ENCODE data around the gene CDC27.
"Not testable (repeated sequence)": the region's sequence is repeated elsewhere in the genome, so short reads cannot be mapped to it uniquely, and the experiment has no call there.

Gene CDC27

GRCh38 chr17:47165137-47165536 is 24.0 kb downstream of the CDC27 start:
- Histone ChIP-seq H3K4me3 (ENCODE audit: insufficient read length, low read depth) (no peak overlapping the region), H3K9me3 (ENCODE audit: insufficient read depth, low read length) (no peaks in the 10 kb centered on the region), H3K9ac (ENCODE audit: insufficient read length, low read depth) (no peak overlapping the region), H3K4me1 (ENCODE audit: insufficient read depth, insufficient read length) (no peaks in the 10 kb centered on the region), H3K36me3 (ENCODE audit: insufficient read depth, insufficient read length, low read length) (peaks cover 79% of the 10 kb centered on the region), H3K27me3 (ENCODE audit: insufficient read depth, insufficient read length) (no peaks in the 10 kb centered on the region)
- no peak for DNase-seq (ENCODE audit: low read depth, low spot score)
- TF ChIP-seq SUZ12 (IDR thresholded peaks at IDR 0.05; ENCODE audit: extremely low read depth, insufficient read depth, insufficient read length) (no peak), ZNF274 (IDR thresholded peaks at IDR 0.05; ENCODE audit: low read depth, low read length) (no peak), YY1 (IDR thresholded peaks at IDR 0.05; ENCODE audit: insufficient read depth, insufficient read length) (no peak)

DNA sequence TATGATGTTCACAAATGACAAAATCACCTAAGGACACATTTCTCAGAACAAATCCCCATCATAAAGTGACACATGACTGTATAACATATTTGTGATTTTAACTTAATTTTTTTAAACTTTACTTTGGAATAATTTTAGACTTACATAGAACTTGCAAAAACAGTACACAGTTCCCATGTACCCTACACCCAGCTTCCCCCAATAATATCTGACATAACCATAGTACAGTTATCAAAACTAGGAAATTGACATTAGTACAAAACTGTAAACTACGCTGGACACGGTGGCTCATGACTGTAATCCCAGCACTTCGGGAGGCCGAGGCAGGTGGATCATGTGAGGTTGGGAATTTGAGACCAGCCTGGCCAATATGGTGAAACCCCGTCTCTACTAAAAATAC is 24.8 kb downstream of the CDC27 start:
- peaks cover 82% of the 10 kb centered on the region for H3K36me3 ChIP-seq (ENCODE audit: insufficient read depth, insufficient read length, low read length)

GRCh38 chr17:47162013-47162622 is 27.0 kb downstream of the CDC27 start:
- DNase-seq (ENCODE audit: low read depth, low spot score): no peak
- H3K27me3 ChIP-seq (ENCODE audit: insufficient read depth, insufficient read length): no peaks in the 10 kb centered on the region
- peaks cover 83% of the 10 kb centered on the region for H3K36me3 ChIP-seq (ENCODE audit: insufficient read depth, insufficient read length, low read length)

More for the DNA sequence above, 24.8 kb downstream of the CDC27 start:
- TF ChIP-seq YY1 (IDR thresholded peaks at IDR 0.05; ENCODE audit: insufficient read depth, insufficient read length) (no peak), SUZ12 (IDR thresholded peaks at IDR 0.05; ENCODE audit: extremely low read depth, insufficient read depth, insufficient read length) (no peak), ZNF274 (IDR thresholded peaks at IDR 0.05; ENCODE audit: low read depth, low read length) (no peak)
- no peak for DNase-seq (ENCODE audit: low read depth, low spot score)
- Histone ChIP-seq H3K9ac (ENCODE audit: insufficient read length, low read depth) (no peak overlapping the region), H3K4me1 (ENCODE audit: insufficient read depth, insufficient read length) (no peaks in the 10 kb centered on the region), H3K27me3 (ENCODE audit: insufficient read depth, insufficient read length) (no peaks in the 10 kb centered on the region), H3K4me3 (ENCODE audit: insufficient read length, low read depth) (no peak overlapping the region), H3K9me3 (ENCODE audit: insufficient read depth, low read length) (no peaks in the 10 kb centered on the region)

DNA sequence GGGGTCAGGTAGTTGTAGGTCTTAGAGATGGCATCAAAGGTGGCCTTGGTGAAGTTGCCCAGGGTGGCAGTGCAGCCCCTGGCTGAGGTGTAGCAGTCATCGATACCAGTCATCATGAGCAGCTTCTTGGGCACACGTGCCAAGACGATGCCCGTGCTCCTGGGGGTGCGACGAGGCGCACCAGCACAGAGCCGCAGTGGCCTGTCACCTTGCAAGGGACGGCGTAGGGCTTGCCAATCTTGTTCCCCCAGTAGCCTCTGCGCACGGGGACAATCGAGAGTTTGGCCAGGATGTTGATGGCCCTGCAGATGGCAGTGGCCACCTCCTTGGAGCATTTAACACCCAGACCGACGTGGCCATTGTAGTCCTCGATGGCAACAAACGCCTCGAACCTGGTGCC is 29.8 kb downstream of the CDC27 start:
- TF ChIP-seq ZNF274 (IDR thresholded peaks at IDR 0.05; ENCODE audit: low read depth, low read length) (no peak), SUZ12 (IDR thresholded peaks at IDR 0.05; ENCODE audit: extremely low read depth, insufficient read depth, insufficient read length) (no peak), YY1 (IDR thresholded peaks at IDR 0.05; ENCODE audit: insufficient read depth, insufficient read length) (no peak)
- no peak for DNase-seq (ENCODE audit: low read depth, low spot score)

More at GRCh38 chr17:47162013-47162622, 27.0 kb downstream of the CDC27 start:
- H3K4me3 ChIP-seq (ENCODE audit: insufficient read length, low read depth): no peak overlapping the region
- no peaks in the 10 kb centered on the region for H3K4me1 ChIP-seq (ENCODE audit: insufficient read depth, insufficient read length)
- no peaks in the 10 kb centered on the region for H3K9me3 ChIP-seq (ENCODE audit: insufficient read depth, low read length)
- no peak overlapping the region for H3K9ac ChIP-seq (ENCODE audit: insufficient read length, low read depth)
- TF ChIP-seq SUZ12 (IDR thresholded peaks at IDR 0.05; ENCODE audit: extremely low read depth, insufficient read depth, insufficient read length) (no peak), ZNF274 (IDR thresholded peaks at IDR 0.05; ENCODE audit: low read depth, low read length) (no peak), YY1 (IDR thresholded peaks at IDR 0.05; ENCODE audit: insufficient read depth, insufficient read length) (no peak)

GRCh38 chr17:47145351-47145750 is 43.7 kb downstream of the CDC27 start:
- H3K4me3 ChIP-seq (ENCODE audit: insufficient read length, low read depth): no peak overlapping the region
- H3K36me3 ChIP-seq (ENCODE audit: insufficient read depth, insufficient read length, low read length): peaks cover 87% of the 10 kb centered on the region
- TF ChIP-seq ZNF274 (IDR thresholded peaks at IDR 0.05; ENCODE audit: low read depth, low read length): no peak
- TF ChIP-seq SUZ12 (IDR thresholded peaks at IDR 0.05; ENCODE audit: extremely low read depth, insufficient read depth, insufficient read length): no peak
- no peak for TF ChIP-seq YY1 (IDR thresholded peaks at IDR 0.05; ENCODE audit: insufficient read depth, insufficient read length)
- DNase-seq (ENCODE audit: low read depth, low spot score): peak; percentile 1
- no peaks in the 10 kb centered on the region for H3K9me3 ChIP-seq (ENCODE audit: insufficient read depth, low read length)
- no peaks in the 10 kb centered on the region for H3K27me3 ChIP-seq (ENCODE audit: insufficient read depth, insufficient read length)
- H3K4me1 ChIP-seq (ENCODE audit: insufficient read depth, insufficient read length): peaks cover 3% of the 10 kb centered on the region
- no peak overlapping the region for H3K9ac ChIP-seq (ENCODE audit: insufficient read length, low read depth)

More for the DNA sequence above, 29.8 kb downstream of the CDC27 start:
- Histone ChIP-seq H3K4me1 (ENCODE audit: insufficient read depth, insufficient read length) (no peaks in the 10 kb centered on the region), H3K9ac (ENCODE audit: insufficient read length, low read depth) (no peak overlapping the region), H3K27me3 (ENCODE audit: insufficient read depth, insufficient read length) (no peaks in the 10 kb centered on the region), H3K4me3 (ENCODE audit: insufficient read length, low read depth) (no peak overlapping the region), H3K9me3 (ENCODE audit: insufficient read depth, low read length) (no peaks in the 10 kb centered on the region), H3K36me3 (ENCODE audit: insufficient read depth, insufficient read length, low read length) (peaks cover 87% of the 10 kb centered on the region)

GRCh38 chr17:47135235-47135634 is 53.9 kb downstream of the CDC27 start:
- no peak overlapping the region for H3K9ac ChIP-seq (ENCODE audit: insufficient read length, low read depth)
- no peaks in the 10 kb centered on the region for H3K9me3 ChIP-seq (ENCODE audit: insufficient read depth, low read length)
- TF ChIP-seq SUZ12 (IDR thresholded peaks at IDR 0.05; ENCODE audit: extremely low read depth, insufficient read depth, insufficient read length) (no peak), ZNF274 (IDR thresholded peaks at IDR 0.05; ENCODE audit: low read depth, low read length) (no peak), YY1 (IDR thresholded peaks at IDR 0.05; ENCODE audit: insufficient read depth, insufficient read length) (no peak)
- H3K36me3 ChIP-seq (ENCODE audit: insufficient read depth, insufficient read length, low read length): peaks cover 62% of the 10 kb centered on the region
- H3K4me3 ChIP-seq (ENCODE audit: insufficient read length, low read depth): no peak overlapping the region
- no peak for DNase-seq (ENCODE audit: low read depth, low spot score)
- H3K27me3 ChIP-seq (ENCODE audit: insufficient read depth, insufficient read length): no peaks in the 10 kb centered on the region
- H3K4me1 ChIP-seq (ENCODE audit: insufficient read depth, insufficient read length): no peaks in the 10 kb centered on the region

DNA sequence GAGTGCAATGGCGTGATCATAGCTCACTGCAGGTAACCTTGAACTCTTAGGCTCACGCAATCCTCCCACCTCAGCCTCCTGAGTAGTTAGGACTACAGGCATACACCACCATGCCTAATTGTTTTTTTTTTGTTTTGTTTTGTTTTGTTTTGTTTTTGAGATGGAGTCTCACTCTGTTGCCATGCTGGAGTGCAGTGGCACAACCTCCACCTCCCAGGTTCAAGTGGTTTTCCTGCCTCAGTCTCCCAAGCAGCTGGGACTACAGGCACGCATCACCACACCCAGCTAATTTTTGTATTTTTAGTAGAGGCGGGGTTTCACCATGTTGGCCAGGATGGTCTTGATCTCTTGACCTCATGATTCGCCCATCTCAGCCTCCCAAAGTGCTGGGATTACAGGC is 54.7 kb downstream of the CDC27 start:
- DNase-seq (ENCODE audit: low read depth, low spot score); H3K4me1 ChIP-seq (ENCODE audit: insufficient read depth, insufficient read length); H3K9ac ChIP-seq (ENCODE audit: insufficient read length, low read depth); H3K4me3 ChIP-seq (ENCODE audit: insufficient read length, low read depth); H3K9me3 ChIP-seq (ENCODE audit: insufficient read depth, low read length); H3K27me3 ChIP-seq (ENCODE audit: insufficient read depth, insufficient read length): not testable (repeated sequence)
- H3K36me3 ChIP-seq (ENCODE audit: insufficient read depth, insufficient read length, low read length): peaks cover 60% of the 10 kb centered on the region

All from NT2/D1 (cell line).